ENCODE data around the gene SOBP.

SOBP gene

GRCh38 chr6:107523054-107523791 lies 33.3 kb downstream of the SOBP start:
- no peak for DNase-seq

- DNase-seq, result no peak
These were observed 33.9 kb downstream of the SOBP start for GRCh38 chr6:107523794-107524193.

GRCh38 chr6:107524626-107525025 lies 34.7 kb downstream of the SOBP start:
- DNase-seq, result no peak

GRCh38 chr6:107531868-107532267 lies 42.0 kb downstream of the SOBP start:
- DNase-seq, result no peak

- no peak for DNase-seq
These were observed 42.8 kb downstream of the SOBP start for GRCh38 chr6:107532706-107533105.

GRCh38 chr6:107533415-107534059 lies 43.6 kb downstream of the SOBP start:
- DNase-seq, result no peak

- no peak for DNase-seq
These were observed 44.7 kb downstream of the SOBP start for GRCh38 chr6:107534571-107535141.

- DNase-seq, result no peak
These were observed 45.7 kb downstream of the SOBP start for GRCh38 chr6:107535626-107536025.

- no peak for DNase-seq
These were observed 46.5 kb downstream of the SOBP start for GRCh38 chr6:107536180-107536961.

GRCh38 chr6:107537559-107537958 lies 47.6 kb downstream of the SOBP start:
- DNase-seq, result no peak

- DNase-seq, result no peak
These were observed 49.0 kb downstream of the SOBP start for GRCh38 chr6:107538856-107539387.

- DNase-seq, result no peak
These were observed 49.5 kb downstream of the SOBP start for GRCh38 chr6:107539409-107539808.

GRCh38 chr6:107539849-107540464 lies 50.0 kb downstream of the SOBP start:
- no peak for DNase-seq

GRCh38 chr6:107540465-107540857 lies 50.5 kb downstream of the SOBP start:
- DNase-seq, result no peak

- no peak for DNase-seq
These were observed 52.3 kb downstream of the SOBP start for GRCh38 chr6:107542192-107542668.

GRCh38 chr6:107543088-107543487 lies 53.2 kb downstream of the SOBP start:
- DNase-seq, result no peak

GRCh38 chr6:107543567-107543966 lies 53.6 kb downstream of the SOBP start:
- DNase-seq, result no peak

GRCh38 chr6:107545763-107546162 lies 55.8 kb downstream of the SOBP start:
- no peak for DNase-seq

GRCh38 chr6:107546691-107547450 lies 57.0 kb downstream of the SOBP start:
- no peak for DNase-seq

- DNase-seq, result no peak
These were observed 57.5 kb downstream of the SOBP start for GRCh38 chr6:107547451-107547840.

GRCh38 chr6:107550241-107550840 lies 60.4 kb downstream of the SOBP start:
- DNase-seq, result no peak
